Measurements from ENCODE around the gene PRDM16.

- no peak for TF ChIP-seq POLR2A (IDR thresholded peaks at IDR 0.05; ENCODE audit: extremely low read depth, insufficient read length)
- TF ChIP-seq, protein P1, sequence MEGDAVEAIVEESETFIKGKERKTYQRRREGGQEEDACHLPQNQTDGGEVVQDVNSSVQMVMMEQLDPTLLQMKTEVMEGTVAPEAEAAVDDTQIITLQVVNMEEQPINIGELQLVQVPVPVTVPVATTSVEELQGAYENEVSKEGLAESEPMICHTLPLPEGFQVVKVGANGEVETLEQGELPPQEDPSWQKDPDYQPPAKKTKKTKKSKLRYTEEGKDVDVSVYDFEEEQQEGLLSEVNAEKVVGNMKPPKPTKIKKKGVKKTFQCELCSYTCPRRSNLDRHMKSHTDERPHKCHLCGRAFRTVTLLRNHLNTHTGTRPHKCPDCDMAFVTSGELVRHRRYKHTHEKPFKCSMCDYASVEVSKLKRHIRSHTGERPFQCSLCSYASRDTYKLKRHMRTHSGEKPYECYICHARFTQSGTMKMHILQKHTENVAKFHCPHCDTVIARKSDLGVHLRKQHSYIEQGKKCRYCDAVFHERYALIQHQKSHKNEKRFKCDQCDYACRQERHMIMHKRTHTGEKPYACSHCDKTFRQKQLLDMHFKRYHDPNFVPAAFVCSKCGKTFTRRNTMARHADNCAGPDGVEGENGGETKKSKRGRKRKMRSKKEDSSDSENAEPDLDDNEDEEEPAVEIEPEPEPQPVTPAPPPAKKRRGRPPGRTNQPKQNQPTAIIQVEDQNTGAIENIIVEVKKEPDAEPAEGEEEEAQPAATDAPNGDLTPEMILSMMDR (IDR thresholded peaks at IDR 0.05; ENCODE audit: low read depth, low read length) = no peak
Observed at GRCh38 chr1:3265835-3266805, 197.1 kb downstream of the PRDM16 start.
